Hematopoietic multipotent progenitor cell treated with erythropoietin and hydrocortisone succinate and interleukin-3 and kit ligand, for 8 days (in vitro differentiated cells): Measurements from ENCODE around the gene GABRA5.
"Not testable (repeated sequence)": the region's sequence is repeated elsewhere in the genome, so short reads cannot be mapped to it uniquely, and the experiment has no call there.

Experiments used
- DNase-seq: peaks from one replicate; pipeline ENCODE4 v3.0.0-alpha.2; 2015

Gene GABRA5

GRCh38 chr15:26866298-26867199 is at the start of gene GABRA5:
Gene GABRA5, plus strand, starts transcription at chr15:26867062. Its CDS starts 2,187 bp downstream, at chr15:26869249.
- DNase-seq = no peak

DNA sequence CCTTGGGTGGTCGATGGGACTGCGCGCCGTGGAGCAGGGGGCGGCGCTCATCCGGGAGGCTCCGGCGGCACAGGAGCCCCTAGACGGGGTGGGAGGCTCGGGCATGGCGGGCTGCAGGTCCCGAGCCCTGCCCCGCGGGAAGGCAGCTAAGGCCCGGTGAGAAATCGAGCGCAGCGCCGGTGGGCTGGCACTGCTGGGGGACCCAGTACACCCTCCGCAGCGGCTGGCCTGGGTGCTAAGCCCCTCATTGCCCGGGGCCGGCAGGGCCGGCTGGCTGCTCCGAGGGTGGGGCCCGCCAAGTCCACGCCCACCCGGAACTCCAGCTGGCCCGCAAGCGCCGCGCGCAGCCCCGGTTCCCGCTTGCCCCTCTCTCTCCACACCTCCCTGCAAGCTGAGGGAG is 35.7 kb upstream of the GABRA5 start:
- not testable (repeated sequence) for DNase-seq

GRCh38 chr15:26831951-26832350 is 34.9 kb upstream of the GABRA5 start:
- no peak for DNase-seq

DNA sequence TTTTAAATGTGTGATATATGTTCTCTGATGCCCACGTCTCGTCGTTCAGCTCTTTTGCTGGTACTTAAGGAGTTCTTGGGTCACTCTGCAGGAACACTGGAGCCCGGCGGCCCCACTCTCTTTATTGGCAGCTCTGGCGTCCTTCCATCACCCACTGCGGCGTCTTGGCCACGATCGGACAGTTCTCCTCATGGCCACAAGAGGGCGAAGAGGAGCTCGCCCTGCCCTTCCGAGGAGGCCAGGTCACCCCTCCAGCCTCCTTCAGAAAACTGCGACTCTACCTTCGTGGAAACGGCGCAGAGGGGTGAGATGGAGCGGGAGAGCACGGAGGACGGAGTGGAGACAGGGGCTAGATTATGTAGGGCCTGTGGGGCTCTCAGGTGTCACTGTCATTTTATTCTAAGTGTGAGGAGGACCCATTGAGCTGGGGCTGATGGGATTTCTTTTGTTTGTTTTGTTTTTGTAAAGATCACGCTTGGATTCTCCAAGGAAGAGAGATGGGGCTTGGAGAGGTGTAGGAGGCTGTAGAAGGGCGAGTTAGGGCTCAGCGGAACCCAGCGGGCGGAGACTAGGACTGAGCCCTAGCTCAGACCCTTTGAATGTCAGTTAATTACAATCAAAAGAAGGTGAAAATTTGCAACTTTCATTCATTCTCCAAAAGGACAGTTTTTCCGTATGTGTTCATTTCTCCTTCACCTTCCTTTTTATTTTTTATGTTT is 28.0 kb upstream of the GABRA5 start:
- peak; percentile 6 for DNase-seq

- DNase-seq = no peak
Observed at GRCh38 chr15:26841514-26841913, 25.3 kb upstream of the GABRA5 start.

- DNase-seq = no peak
Observed at GRCh38 chr15:26841941-26842340, 24.9 kb upstream of the GABRA5 start.

- DNase-seq = no peak
Observed at GRCh38 chr15:26842391-26842790, 24.5 kb upstream of the GABRA5 start.

- DNase-seq = no peak
Observed at GRCh38 chr15:26844901-26845300, 22.0 kb upstream of the GABRA5 start.

GRCh38 chr15:26848498-26848897 is 18.4 kb upstream of the GABRA5 start:
- DNase-seq = no peak

DNA sequence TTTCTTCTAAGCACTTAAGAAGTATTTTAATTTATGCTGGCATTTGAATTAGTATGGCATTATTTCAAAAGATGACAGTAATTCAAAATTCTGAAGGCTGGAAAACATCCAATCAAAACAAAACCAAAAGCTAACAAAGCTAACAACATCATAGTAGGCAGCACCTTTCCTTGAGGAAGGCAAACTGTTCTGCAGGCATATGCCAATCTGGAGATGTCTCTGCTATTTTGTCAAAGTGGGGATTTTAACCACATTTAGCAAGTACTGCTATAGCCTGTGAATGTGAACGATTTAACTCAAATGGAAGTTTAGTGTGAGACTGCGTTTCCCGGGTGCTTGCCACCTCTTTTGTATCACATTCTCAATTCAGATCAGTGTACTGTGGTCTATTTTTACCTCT is 16.7 kb upstream of the GABRA5 start:
- DNase-seq = no peak

- no peak for DNase-seq
Observed at GRCh38 chr15:26852980-26853379, 13.9 kb upstream of the GABRA5 start.

DNA sequence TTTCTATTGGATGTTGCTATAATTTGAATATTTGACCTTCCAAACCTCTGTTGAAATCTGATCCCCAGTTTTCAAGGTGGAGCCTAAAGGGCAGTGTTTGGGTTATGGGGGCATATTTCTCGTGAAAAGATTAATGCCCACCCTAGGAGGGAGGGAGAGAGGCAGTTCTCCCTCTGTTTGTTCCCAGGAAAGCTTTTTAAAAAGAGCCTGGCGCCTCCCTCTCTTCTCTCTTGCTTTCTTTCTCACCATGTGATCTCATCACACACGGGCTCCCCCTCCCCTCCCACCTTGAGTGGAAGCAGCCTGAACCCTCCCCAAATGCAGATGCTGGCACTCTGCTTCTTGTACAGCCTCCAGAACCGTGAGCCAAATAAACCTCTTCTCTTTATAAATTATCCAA is 12.4 kb upstream of the GABRA5 start:
- DNase-seq = no peak

DNA sequence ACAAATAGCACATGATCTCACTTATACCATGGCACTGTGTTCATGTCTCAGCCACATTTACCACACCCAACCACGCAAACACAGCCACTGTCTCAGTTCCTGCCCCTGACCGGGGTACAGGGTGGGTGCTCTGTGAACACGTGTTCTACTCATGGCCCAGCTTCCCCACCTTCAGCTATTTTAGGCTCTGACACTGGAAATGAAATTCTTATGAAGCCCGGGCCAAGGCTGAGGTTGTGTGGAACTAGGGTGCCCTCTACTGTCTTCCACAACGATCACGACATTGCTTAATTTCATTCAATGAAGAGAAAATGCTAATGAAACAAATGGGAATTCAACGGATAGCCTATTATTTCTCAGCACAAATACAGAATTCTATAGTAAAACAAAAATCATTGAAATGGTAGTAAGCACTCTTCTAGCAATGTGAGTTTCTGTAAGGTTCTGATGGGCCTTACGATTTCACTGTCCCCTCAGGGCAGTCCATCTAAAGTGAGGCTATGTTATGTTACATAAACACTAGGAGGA is 2.1 kb upstream of the GABRA5 start:
- peak; percentile 25 for DNase-seq

DNA sequence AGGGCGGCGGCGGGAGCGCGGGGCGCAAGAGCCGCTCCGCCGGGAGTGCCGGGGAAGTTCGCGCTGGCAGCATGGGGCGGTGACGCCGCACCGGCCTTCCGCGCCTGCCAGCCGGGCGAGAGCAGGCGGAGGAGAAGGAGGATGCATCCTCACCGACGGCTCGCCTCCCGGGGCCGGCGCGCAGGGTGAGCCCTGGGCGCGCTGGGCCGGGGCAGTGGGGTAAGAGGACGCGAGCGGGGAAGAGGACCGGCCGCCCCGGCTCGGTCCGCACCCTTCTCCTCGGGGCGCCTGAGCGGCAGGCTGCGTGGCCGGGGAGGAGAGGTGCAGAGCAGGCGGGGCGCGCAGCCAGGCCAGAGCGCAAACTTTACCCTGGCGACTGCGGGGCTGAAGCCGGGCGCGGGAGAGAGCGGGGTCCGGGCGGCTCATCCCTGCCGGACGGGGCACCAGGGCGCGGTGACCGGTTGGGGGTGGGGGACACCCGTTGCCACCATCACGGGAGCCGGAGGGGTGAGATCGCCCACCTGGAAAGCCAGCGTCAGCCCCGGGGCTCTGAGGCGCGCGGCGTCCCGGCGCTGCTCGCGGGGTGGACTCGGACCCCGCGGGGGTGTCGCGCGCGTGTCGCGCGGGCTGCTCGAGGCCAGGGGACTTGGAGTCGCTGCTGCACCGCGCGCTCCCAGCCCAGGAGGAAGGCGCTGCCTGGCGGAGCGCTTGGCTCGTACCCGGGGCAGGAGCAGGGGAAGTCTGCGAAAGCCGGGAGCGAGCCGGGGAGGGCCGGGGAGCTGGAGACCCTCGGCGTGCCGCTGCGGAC is 542 bp downstream of the GABRA5 start:
- no peak for DNase-seq

DNA sequence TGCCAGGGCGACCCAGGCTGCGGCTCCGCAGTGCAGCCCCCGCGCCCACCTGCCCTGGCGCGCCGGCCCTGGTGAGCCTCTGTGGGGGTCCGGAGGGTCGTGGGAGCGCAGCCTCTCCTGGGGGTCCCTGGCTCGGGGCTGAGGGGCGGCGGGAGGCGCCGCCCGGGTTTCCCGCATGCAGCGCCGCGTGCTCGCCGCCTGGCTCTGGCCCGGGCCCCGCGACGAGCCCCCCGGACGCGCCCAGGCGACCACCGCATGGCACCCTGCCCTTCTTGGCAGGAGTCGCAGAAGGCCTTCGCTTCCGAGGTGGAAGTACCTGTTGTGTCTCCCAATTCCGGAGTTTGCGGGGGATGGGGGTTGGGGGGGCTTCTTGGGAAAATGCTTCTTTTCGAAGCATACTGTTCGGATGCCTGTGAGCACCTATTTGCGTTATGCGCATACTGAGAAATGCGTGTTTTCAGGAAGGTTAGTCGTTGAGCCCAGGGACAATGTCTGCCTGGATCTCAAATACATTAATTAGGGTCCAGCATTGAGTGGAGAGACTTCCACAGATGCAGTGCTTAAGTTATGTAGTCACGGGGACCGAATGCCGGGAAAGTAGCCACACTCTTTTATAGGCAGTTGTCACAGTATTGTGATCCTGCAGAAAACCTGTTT is 1.3 kb downstream of the GABRA5 start:
- no peak for DNase-seq

GRCh38 chr15:26869628-26870027 is 2.8 kb downstream of the GABRA5 start:
- DNase-seq = no peak

DNA sequence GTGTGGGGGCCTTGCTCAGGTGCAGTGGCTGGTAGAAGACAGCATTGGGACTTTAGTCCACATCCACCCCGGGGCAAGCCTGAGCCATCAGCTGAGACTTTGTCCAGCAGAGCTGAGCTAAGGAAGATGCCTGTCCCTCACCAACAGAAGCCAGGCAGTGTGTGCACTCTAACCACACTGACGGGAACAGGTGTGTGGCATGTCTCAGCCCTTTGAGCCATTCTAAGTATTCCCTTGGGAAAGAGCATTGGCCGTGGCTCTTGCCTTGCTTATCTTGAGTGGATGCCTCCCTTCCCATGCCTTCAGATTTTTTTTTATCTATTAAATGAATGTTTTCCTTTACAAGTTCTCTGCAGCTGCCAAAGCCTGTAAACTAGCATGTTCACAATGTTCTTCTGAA is 3.5 kb downstream of the GABRA5 start:
- DNase-seq = no peak

GRCh38 chr15:26872206-26872605 is 5.3 kb downstream of the GABRA5 start:
- no peak for DNase-seq

- DNase-seq = no peak
Observed at GRCh38 chr15:26873846-26874245, 7.0 kb downstream of the GABRA5 start.

GRCh38 chr15:26874774-26875475 is 8.1 kb downstream of the GABRA5 start:
- no peak for DNase-seq

GRCh38 chr15:26875476-26875850 is 8.6 kb downstream of the GABRA5 start:
- DNase-seq = no peak

DNA sequence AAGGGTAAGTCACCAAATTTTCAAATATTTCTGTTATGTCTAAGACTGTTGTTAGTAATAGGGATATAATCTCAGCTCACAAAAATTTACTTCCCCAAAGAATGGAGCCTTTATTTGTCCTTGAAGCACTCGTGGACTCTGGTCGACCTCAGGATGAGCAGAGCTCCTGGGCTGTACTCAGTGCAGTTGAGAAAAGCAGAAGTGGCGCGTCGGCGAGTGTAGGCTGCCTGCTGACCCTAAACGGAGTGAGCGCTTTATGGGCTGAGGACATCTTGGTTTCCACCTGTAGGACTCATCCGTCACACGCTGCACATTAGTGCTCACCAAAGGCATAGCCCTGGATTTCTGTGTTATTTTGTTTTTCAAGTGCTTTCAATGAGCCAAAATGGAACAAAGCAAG is 11.0 kb downstream of the GABRA5 start:
- no peak for DNase-seq
